HG02642 (cell line): ENCODE results near the gene DNAAF8.

ENCODE experiments used
- ATAC-seq: cut with Tn5 transposase; IDR thresholded peaks from one replicate; pipeline ENCODE4 v1.9.1; 2021; ENCODE audit warnings: mild to moderate bottlenecking; ENCODE audit not compliant: unreplicated experiment, poor library complexity

The DNAAF8 gene

GRCh38 chr16:4796982-4797804 is 62.9 kb downstream of the DNAAF8 start:
- ATAC-seq = no peak

GRCh38 chr16:4797805-4798252 is 63.5 kb downstream of the DNAAF8 start:
- no peak for ATAC-seq

GRCh38 chr16:4798456-4798855 is 64.1 kb downstream of the DNAAF8 start:
- no peak for ATAC-seq
